HG03521 (cell line): Measurements from ENCODE around the gene TICRR.

Experiments used
- ATAC-seq: cut with Tn5 transposase; IDR thresholded peaks from one replicate; pipeline ENCODE4 v1.9.1; 2021; ENCODE audit warnings: mild to moderate bottlenecking, moderate library complexity; ENCODE audit not compliant: unreplicated experiment

The TICRR gene

GRCh38 chr15:89627256-89627970 is 52.1 kb downstream of the TICRR start:
- ATAC-seq, result no peak

GRCh38 chr15:89628301-89628700 is 53.0 kb downstream of the TICRR start:
- no peak for ATAC-seq

GRCh38 chr15:89628806-89629715 is 53.8 kb downstream of the TICRR start:
- ATAC-seq, result no peak

- no peak for ATAC-seq
Observed at GRCh38 chr15:89629829-89630228, 54.6 kb downstream of the TICRR start.

- ATAC-seq, result no peak
Observed at GRCh38 chr15:89630260-89630659, 55.0 kb downstream of the TICRR start.

- ATAC-seq, result no peak
Observed at GRCh38 chr15:89630974-89631901, 56.0 kb downstream of the TICRR start.

GRCh38 chr15:89631902-89632264 is 56.6 kb downstream of the TICRR start:
- no peak for ATAC-seq

GRCh38 chr15:89632563-89633430 is 57.5 kb downstream of the TICRR start:
- ATAC-seq, result no peak

GRCh38 chr15:89633585-89633984 is 58.3 kb downstream of the TICRR start:
- ATAC-seq, result no peak

- ATAC-seq, result no peak
Observed at GRCh38 chr15:89640245-89640644, 65.0 kb downstream of the TICRR start.

- no peak for ATAC-seq
Observed at GRCh38 chr15:89641053-89641452, 65.8 kb downstream of the TICRR start.

GRCh38 chr15:89642106-89642505 is 66.8 kb downstream of the TICRR start:
- no peak for ATAC-seq

GRCh38 chr15:89645680-89646079 is 70.4 kb downstream of the TICRR start:
- no peak for ATAC-seq

- no peak for ATAC-seq
Observed at GRCh38 chr15:89646416-89647141, 71.3 kb downstream of the TICRR start.

- no peak for ATAC-seq
Observed at GRCh38 chr15:89647191-89647851, 72.1 kb downstream of the TICRR start.

GRCh38 chr15:89648106-89649012 is 73.1 kb downstream of the TICRR start:
- no peak for ATAC-seq

- ATAC-seq, result no peak
Observed at GRCh38 chr15:89649013-89649625, 73.8 kb downstream of the TICRR start.
